Measurements from ENCODE around the gene G6PC2. TPM values are rescaled to one million over a fixed set of nuclear protein-coding genes. Genes with fewer than 3 reads are reported as not detected.

The G6PC2 gene
- total RNA-seq, 1 experiment from 2014 or later, result not detected

DNA sequence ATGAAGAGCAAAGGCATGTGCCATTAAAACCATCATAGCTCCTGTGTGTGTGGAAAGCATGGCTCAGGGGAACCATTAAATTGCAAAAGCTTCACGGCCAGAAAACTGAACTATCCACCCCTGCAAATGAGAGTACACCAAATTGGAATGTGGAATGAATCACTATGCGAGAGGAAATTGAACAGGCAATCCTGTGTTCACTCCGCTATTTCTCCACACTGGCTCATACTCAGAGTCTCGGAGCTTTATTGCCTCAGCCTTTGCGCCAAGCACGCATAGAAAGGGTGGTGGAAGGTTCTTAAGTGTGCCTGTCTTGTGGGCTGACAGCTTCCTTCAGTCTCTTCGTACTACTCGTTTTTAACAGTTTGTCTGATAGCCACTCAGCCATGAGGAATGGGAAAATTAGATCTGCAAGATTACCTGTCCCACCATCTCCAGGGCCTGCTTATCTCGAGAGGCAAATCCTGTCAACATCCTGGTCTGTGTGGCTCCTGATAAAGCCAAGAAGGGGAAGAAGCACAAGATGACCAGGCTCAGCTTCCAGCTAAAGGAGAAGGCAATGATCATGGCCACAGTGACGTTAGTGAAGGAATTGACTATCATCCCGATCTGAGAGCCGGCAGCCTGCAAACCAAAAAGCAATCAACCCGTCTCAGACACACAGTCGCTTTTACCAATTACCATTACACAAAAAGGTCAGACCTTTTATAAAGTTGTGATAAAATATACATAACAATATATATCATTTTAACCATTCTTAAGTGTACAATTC, 34.9 kb downstream of the G6PC2 start:
- Histone ChIP-seq H3K9me3 (ENCODE audit: low read length) (no peaks in the 10 kb centered on the region), H3K36me3 (ENCODE audit: low read depth, low read length) (no peaks in the 10 kb centered on the region), H3K79me2 (ENCODE audit: low read length) (no peaks in the 10 kb centered on the region), H3K27ac (ENCODE audit: low read length) (no peak overlapping the region), H3F3A (ENCODE audit: low read length, unreplicated experiment) (no peaks in the 10 kb centered on the region), H2AFZ (ENCODE audit: low read length) (no peak overlapping the region), H3K9ac (ENCODE audit: low read length) (no peak overlapping the region), H3K27me3 (ENCODE audit: low read length) (peaks cover 7% of the 10 kb centered on the region), H3K9me2 (replicated peaks; ENCODE audit: low read length) (no peaks in the 10 kb centered on the region), H3K4me2 (ENCODE audit: low read length) (no peak overlapping the region), H3K4me3 (ENCODE audit: low read length) (no peak overlapping the region), H3K4me1 (ENCODE audit: insufficient read depth, low read length) (no peaks in the 10 kb centered on the region), H4K20me1 (ENCODE audit: low read length) (no peaks in the 10 kb centered on the region)
- DNase-seq (peak; percentile 8), ATAC-seq (no peak)
- intact Hi-C loops (cut with micrococcal nuclease), result no loop called here
- no TSS peak for BruUV-seq (replicated peaks)
- TF ChIP-seq EZH2phosphoT487 (IDR thresholded peaks at IDR 0.05; ENCODE audit: borderline replicate concordance, low read length), result no peak
- TF ChIP-seq, protein P1, sequence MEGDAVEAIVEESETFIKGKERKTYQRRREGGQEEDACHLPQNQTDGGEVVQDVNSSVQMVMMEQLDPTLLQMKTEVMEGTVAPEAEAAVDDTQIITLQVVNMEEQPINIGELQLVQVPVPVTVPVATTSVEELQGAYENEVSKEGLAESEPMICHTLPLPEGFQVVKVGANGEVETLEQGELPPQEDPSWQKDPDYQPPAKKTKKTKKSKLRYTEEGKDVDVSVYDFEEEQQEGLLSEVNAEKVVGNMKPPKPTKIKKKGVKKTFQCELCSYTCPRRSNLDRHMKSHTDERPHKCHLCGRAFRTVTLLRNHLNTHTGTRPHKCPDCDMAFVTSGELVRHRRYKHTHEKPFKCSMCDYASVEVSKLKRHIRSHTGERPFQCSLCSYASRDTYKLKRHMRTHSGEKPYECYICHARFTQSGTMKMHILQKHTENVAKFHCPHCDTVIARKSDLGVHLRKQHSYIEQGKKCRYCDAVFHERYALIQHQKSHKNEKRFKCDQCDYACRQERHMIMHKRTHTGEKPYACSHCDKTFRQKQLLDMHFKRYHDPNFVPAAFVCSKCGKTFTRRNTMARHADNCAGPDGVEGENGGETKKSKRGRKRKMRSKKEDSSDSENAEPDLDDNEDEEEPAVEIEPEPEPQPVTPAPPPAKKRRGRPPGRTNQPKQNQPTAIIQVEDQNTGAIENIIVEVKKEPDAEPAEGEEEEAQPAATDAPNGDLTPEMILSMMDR (conservative IDR thresholded peaks at IDR 0.05; ENCODE audit: low read depth, low read length), result no peak
- no peak for TF ChIP-seq EZH2 (IDR thresholded peaks at IDR 0.05; ENCODE audit: low read length, unreplicated experiment)
- ChIA-PET POLR2A (ENCODE audit: unreplicated experiment) (no interaction called here), CTCF (interaction anchor here (0.6 kb wide), 1 partner anchor 52 kb away, joined by 3 read pairs; no protein-coding TSS in a partner anchor)

DNA sequence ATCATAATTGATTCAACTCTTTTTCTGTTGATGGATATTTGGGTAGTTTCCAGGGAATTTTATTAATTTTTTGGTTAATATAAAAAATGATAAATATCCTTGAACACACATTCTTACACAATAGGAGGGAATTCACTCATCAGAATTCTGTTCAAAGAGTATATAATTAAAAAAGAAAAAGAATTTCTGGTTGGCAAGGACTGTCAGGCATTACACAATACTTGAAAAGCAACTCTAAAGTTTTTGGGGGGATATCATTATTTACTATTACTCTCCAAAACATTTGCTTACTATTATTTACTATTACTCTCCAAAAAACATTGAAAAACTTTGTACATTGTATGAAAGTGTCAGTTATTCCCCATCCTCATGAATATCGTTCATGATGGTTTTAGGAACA, 38.0 kb downstream of the G6PC2 start:
- H3K9me2 ChIP-seq (replicated peaks; ENCODE audit: low read length), result no peaks in the 10 kb centered on the region
- POLR2A ChIA-PET (ENCODE audit: unreplicated experiment), result no interaction called here
- no peak overlapping the region for H3K9ac ChIP-seq (ENCODE audit: low read length)
- H3K4me1 ChIP-seq (ENCODE audit: insufficient read depth, low read length), result no peaks in the 10 kb centered on the region
- H3K27ac ChIP-seq (ENCODE audit: low read length), result no peak overlapping the region
- TF ChIP-seq EZH2phosphoT487 (IDR thresholded peaks at IDR 0.05; ENCODE audit: borderline replicate concordance, low read length), result no peak
- TF ChIP-seq, protein P1 (conservative IDR thresholded peaks at IDR 0.05; ENCODE audit: low read depth, low read length), result no peak
- no peak for TF ChIP-seq EZH2 (IDR thresholded peaks at IDR 0.05; ENCODE audit: low read length, unreplicated experiment)
- no TSS peak for BruUV-seq (replicated peaks)
- no peak overlapping the region for H3K4me3 ChIP-seq (ENCODE audit: low read length)
- ATAC-seq (no peak), DNase-seq (no peak)
- no peak overlapping the region for H3K4me2 ChIP-seq (ENCODE audit: low read length)
- H3K27me3 ChIP-seq (ENCODE audit: low read length), result no peaks in the 10 kb centered on the region
- intact Hi-C loops (cut with micrococcal nuclease), result no loop called here
- H3K79me2 ChIP-seq (ENCODE audit: low read length), result no peaks in the 10 kb centered on the region
- H3K36me3 ChIP-seq (ENCODE audit: low read depth, low read length), result no peaks in the 10 kb centered on the region
- H3K9me3 ChIP-seq (ENCODE audit: low read length), result no peaks in the 10 kb centered on the region
- no peak overlapping the region for H2AFZ ChIP-seq (ENCODE audit: low read length)
- no peaks in the 10 kb centered on the region for H3F3A ChIP-seq (ENCODE audit: low read length, unreplicated experiment)
- no peaks in the 10 kb centered on the region for H4K20me1 ChIP-seq (ENCODE audit: low read length)
- CTCF ChIA-PET, result no interaction called here

DNA sequence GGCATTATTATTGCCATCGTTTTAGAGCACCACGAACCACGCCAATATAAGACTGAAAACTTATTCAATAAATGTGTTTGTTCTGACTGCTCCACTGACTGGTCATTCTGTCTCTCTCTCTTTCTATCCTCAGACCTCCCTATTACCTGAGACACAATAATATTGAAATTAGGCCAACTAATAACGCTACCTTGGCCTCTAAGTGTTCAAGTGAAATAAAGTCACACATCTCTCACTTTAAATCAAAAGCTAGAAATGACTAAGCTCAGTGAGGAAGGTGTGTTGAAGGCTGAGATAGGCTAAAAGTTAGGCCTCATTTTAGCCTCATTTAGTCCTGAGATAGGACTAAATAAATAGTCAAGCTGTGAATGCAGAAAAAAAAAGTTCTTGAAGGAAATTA, 38.8 kb downstream of the G6PC2 start:
- POLR2A ChIA-PET (ENCODE audit: unreplicated experiment), result interaction anchor here (0.6 kb wide), 1 partner anchor 83 kb away, joined by 4 read pairs; no protein-coding TSS in a partner anchor
- ATAC-seq, result no peak
- H3K27ac ChIP-seq (ENCODE audit: low read length), result no peak overlapping the region

More for the DNA sequence above, 38.8 kb downstream of the G6PC2 start:
- H3K4me3 ChIP-seq (ENCODE audit: low read length), result no peak overlapping the region
- DNase-seq, result no peak
- no peaks in the 10 kb centered on the region for H4K20me1 ChIP-seq (ENCODE audit: low read length)
- TF ChIP-seq EZH2phosphoT487 (IDR thresholded peaks at IDR 0.05; ENCODE audit: borderline replicate concordance, low read length), result no peak
- no peak for TF ChIP-seq EZH2 (IDR thresholded peaks at IDR 0.05; ENCODE audit: low read length, unreplicated experiment)
- TF ChIP-seq, protein P1 (conservative IDR thresholded peaks at IDR 0.05; ENCODE audit: low read depth, low read length), result no peak
- H3K27me3 ChIP-seq (ENCODE audit: low read length), result no peaks in the 10 kb centered on the region
- H3F3A ChIP-seq (ENCODE audit: low read length, unreplicated experiment), result no peaks in the 10 kb centered on the region
- H3K79me2 ChIP-seq (ENCODE audit: low read length), result no peaks in the 10 kb centered on the region
- intact Hi-C loops (cut with micrococcal nuclease), result no loop called here
- no peak overlapping the region for H2AFZ ChIP-seq (ENCODE audit: low read length)
- no peaks in the 10 kb centered on the region for H3K9me2 ChIP-seq (replicated peaks; ENCODE audit: low read length)
- H3K4me2 ChIP-seq (ENCODE audit: low read length), result no peak overlapping the region
- no peaks in the 10 kb centered on the region for H3K4me1 ChIP-seq (ENCODE audit: insufficient read depth, low read length)
- no TSS peak for BruUV-seq (replicated peaks)
- H3K9me3 ChIP-seq (ENCODE audit: low read length), result no peaks in the 10 kb centered on the region
- CTCF ChIA-PET, result no interaction called here
- H3K36me3 ChIP-seq (ENCODE audit: low read depth, low read length), result no peaks in the 10 kb centered on the region
- no peak overlapping the region for H3K9ac ChIP-seq (ENCODE audit: low read length)

Data from PC-3 (cell line).